Left lung (tissue), 10 donors: ENCODE results near the gene AUNIP. TPM values are rescaled to one million over a fixed set of nuclear protein-coding genes. Genes with fewer than 3 reads are reported as not detected.

Source experiments
- ATAC-seq: fragments of 200-7000 bp; cut with Tn5 transposase; one replicate; pipeline ENCODE4 v1.9.1; 2020; ENCODE audit warnings: moderate library complexity
- DNase-seq, 4 donors: peaks; one replicate each; pipeline ENCODE4 v3.0.0-alpha.2; 2013 to 2020
- H3K27ac ChIP-seq, 2 donors: fragments of 200-600 bp; sonication (generic) in 1 of 2; one replicate each; pipeline versions ENCODE4 v1.5.0 to v1.8.0; 2020 to 2021
- H3K27me3 ChIP-seq, 2 donors: fragments of 200-600 bp; sonication (generic) in 1 of 2; one replicate each; pipeline versions ENCODE4 v1.5.0 to v1.8.0; 2020 to 2021
- H3K36me3 ChIP-seq, 2 donors: fragments of 200-600 bp; sonication (generic) in 1 of 2; one replicate each; pipeline versions ENCODE4 v1.5.0 to v1.8.0; 2020 to 2021
- H3K4me1 ChIP-seq, 2 donors: fragments of 200-600 bp; one replicate each; pipeline ENCODE4 v1.8.0; 2021
- H3K4me3 ChIP-seq, 2 donors: fragments of 200-600 bp; sonication (generic) in 1 of 2; one replicate each; pipeline versions ENCODE4 v1.5.0 to v1.8.0; 2020 to 2021; ENCODE audit warnings: mild to moderate bottlenecking in 1 of 2
- H3K9me3 ChIP-seq, 2 donors: fragments of 200-600 bp; sonication (generic) in 1 of 2; one replicate each; pipeline versions ENCODE4 v1.5.0 to v1.8.0; 2020 to 2021
- intact Hi-C, 2 donors: fragments of 100-400 bp; cut with DNase I; formaldehyde crosslinking; loops; one replicate each; pipeline versions ENCODE4 v1.11.2 to v1.14.2; 2022
- polyA plus RNA-seq, 6 donors: library from polyadenylated mRNA; unstranded; fragments of 120-200 nt; gene quantifications; one replicate each; pipeline ENCODE4 v1.2.1, GENCODE V29; 2013; ENCODE audit not compliant: insufficient read length in 6 of 6
- total RNA-seq, 2 donors: library from RNA; stranded (reverse); fragmentation: NEBNext Ultra II Directional; extraction: Animal tissue kit (Norgen Biotek cat#: 25700); gene quantifications; one replicate each; pipeline ENCODE4 v1.2.1, GENCODE V29; 2021
- TF ChIP-seq, protein P1 (sequence below), 2 donors: fragments of 200-600 bp; sonication (generic) in 1 of 2; IDR thresholded peaks; one replicate each; pipeline versions ENCODE4 v1.5.0 to v1.8.0; 2021; ENCODE audit warnings: antibody characterized with exemption in 2 of 2
- donor health status: DM: no; HTN: yes; CAD: no.
- donor health status: DM: no; HTN: no; CAD: no.

The AUNIP gene
- total and polyA plus RNA-seq, 8 donors: 0.97 to 3.1 (median 2.4) TPM

DNA sequence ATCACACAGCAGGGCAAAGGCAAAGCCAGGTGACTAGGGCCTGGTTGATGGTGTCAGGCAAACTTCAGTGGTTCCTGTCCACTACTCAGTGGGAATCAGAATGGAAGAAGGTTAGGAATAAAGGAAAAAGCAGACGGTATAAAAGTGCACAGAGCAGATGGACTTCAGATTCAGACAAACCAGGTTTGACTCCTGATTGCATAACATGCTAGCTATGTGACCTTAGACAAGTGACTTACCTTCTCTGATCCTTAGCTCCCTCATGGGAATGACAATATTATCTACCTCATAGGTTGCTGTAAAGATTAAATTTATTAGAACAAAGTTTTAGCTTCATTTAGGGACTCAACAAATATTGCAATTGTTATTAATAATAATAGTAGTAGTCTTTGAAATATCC is 11.4 kb upstream of the AUNIP start:
- ATAC-seq (no peak), DNase-seq (no peak)
- intact Hi-C loops: no loop called here
- no peaks in the 10 kb centered on the region for H3K9me3 ChIP-seq
- H3K36me3 ChIP-seq: peaks cover 0 to 7% of the 10 kb centered on the region in 2 donors
- H3K27me3 ChIP-seq: no peaks in the 10 kb centered on the region
- no peak overlapping the region for H3K4me3 ChIP-seq
- TF ChIP-seq, protein P1, sequence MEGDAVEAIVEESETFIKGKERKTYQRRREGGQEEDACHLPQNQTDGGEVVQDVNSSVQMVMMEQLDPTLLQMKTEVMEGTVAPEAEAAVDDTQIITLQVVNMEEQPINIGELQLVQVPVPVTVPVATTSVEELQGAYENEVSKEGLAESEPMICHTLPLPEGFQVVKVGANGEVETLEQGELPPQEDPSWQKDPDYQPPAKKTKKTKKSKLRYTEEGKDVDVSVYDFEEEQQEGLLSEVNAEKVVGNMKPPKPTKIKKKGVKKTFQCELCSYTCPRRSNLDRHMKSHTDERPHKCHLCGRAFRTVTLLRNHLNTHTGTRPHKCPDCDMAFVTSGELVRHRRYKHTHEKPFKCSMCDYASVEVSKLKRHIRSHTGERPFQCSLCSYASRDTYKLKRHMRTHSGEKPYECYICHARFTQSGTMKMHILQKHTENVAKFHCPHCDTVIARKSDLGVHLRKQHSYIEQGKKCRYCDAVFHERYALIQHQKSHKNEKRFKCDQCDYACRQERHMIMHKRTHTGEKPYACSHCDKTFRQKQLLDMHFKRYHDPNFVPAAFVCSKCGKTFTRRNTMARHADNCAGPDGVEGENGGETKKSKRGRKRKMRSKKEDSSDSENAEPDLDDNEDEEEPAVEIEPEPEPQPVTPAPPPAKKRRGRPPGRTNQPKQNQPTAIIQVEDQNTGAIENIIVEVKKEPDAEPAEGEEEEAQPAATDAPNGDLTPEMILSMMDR (IDR thresholded peaks at IDR 0.05): no peak
- peaks cover 21 to 48% of the 10 kb centered on the region in 2 donors for H3K4me1 ChIP-seq
- no peak overlapping the region for H3K27ac ChIP-seq

- Histone ChIP-seq H3K27ac (no peak overlapping the region), H3K4me3 (no peak overlapping the region), H3K36me3 (peaks cover 0 to 7% of the 10 kb centered on the region in 2 donors), H3K27me3 (no peaks in the 10 kb centered on the region), H3K9me3 (no peaks in the 10 kb centered on the region), H3K4me1 (peaks cover 21 to 44% of the 10 kb centered on the region in 2 donors)
- DNase-seq (no peak), ATAC-seq (no peak)
- intact Hi-C loops: no loop called here
- TF ChIP-seq, protein P1 (IDR thresholded peaks at IDR 0.05): no peak
Observed at GRCh38 chr1:25869909-25870606, 10.8 kb upstream of the AUNIP start.

DNA sequence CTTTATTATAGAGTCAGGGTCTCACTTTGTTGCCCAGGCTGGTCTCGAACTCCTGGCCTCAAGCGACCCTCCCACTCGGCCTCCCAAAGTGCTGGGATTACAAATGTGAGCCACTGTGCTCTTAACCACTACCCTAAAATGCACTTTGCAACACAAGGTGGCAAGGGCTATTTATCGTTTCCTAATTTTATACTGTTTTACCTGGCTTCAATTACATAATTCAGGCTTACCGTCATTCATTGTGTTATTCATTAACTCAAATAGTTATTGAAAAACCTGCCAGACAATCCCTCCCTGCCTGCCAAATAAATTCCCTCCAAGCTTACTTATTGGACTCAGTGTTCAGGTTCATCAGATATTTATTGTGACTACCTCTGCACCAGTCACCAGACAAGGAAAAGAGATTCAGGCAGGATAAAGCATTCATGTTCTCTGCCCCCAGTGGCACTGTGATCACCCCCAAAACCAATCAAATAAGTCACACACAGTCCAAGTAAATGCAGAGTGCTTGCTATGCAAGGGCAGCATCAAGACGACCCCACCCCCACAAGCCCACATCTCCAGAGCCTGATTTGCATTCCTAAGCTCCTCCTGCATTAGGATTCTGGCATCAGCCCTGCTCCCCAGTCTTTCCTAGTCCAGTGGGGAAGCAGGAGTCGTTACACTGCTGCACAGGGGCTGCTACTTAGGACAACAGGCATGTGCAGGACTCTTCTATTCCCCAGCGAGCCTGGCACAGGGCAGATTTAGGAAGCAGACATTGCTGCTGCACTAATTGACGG is 8.1 kb upstream of the AUNIP start:
- Histone ChIP-seq H3K27ac (peak overlapping the region in 1 of 2 donors; percentile 48), H3K36me3 (peaks cover 0 to 17% of the 10 kb centered on the region in 2 donors), H3K9me3 (no peaks in the 10 kb centered on the region), H3K4me3 (no peak overlapping the region), H3K27me3 (no peaks in the 10 kb centered on the region), H3K4me1 (peaks cover 10 to 19% of the 10 kb centered on the region in 2 donors)
- no peak for DNase-seq
- intact Hi-C loops: no loop called here
- peak; percentile 51 for ATAC-seq
- TF ChIP-seq, protein P1 (IDR thresholded peaks at IDR 0.05): no peak

GRCh38 chr1:25866288-25866687 is 7.0 kb upstream of the AUNIP start:
- no peaks in the 10 kb centered on the region for H3K27me3 ChIP-seq
- intact Hi-C loops: no loop called here
- no peak overlapping the region for H3K27ac ChIP-seq
- no peak overlapping the region for H3K4me3 ChIP-seq
- H3K9me3 ChIP-seq: no peaks in the 10 kb centered on the region
- TF ChIP-seq, protein P1 (IDR thresholded peaks at IDR 0.05): no peak
- no peak for DNase-seq
- peaks cover 2 to 17% of the 10 kb centered on the region in 2 donors for H3K4me1 ChIP-seq
- peaks cover 0 to 17% of the 10 kb centered on the region in 2 donors for H3K36me3 ChIP-seq
- no peak for ATAC-seq

- Histone ChIP-seq H3K27me3 (no peaks in the 10 kb centered on the region), H3K4me1 (peaks cover 6 to 23% of the 10 kb centered on the region in 2 donors), H3K4me3 (no peak overlapping the region), H3K36me3 (peaks cover 0 to 17% of the 10 kb centered on the region in 2 donors), H3K9me3 (no peaks in the 10 kb centered on the region), H3K27ac (no peak overlapping the region)
- ATAC-seq (no peak), DNase-seq (no peak)
- intact Hi-C loops: no loop called here
- TF ChIP-seq, protein P1 (IDR thresholded peaks at IDR 0.05): no peak
Observed at GRCh38 chr1:25864434-25864833, 5.2 kb upstream of the AUNIP start.
